NCI-H128 (cell line): ENCODE measurements around the gene PIM2.

ENCODE experiments used
- DNase-seq: peaks from one replicate; lab custom pipeline; 2025; ENCODE audit not compliant: unreplicated experiment; lab: John Stamatoyannopoulos, UW

Gene PIM2

GRCh38 chrX:48936429-48937053 lies 17.7 kb upstream of the PIM2 start:
- no peak for DNase-seq

- no peak for DNase-seq
These were observed 16.5 kb upstream of the PIM2 start for GRCh38 chrX:48935301-48935670.

- no peak for DNase-seq
These were observed 15.9 kb upstream of the PIM2 start for GRCh38 chrX:48934581-48935300.

GRCh38 chrX:48933757-48934156 lies 14.9 kb upstream of the PIM2 start:
- DNase-seq, result no peak

GRCh38 chrX:48927736-48928382 lies 9.0 kb upstream of the PIM2 start:
- DNase-seq, result no peak

- no peak for DNase-seq
These were observed 8.3 kb upstream of the PIM2 start for GRCh38 chrX:48927123-48927522.

- no peak for DNase-seq
These were observed 5.4 kb upstream of the PIM2 start for GRCh38 chrX:48924270-48924669.

- DNase-seq, result no peak
These were observed 4.9 kb upstream of the PIM2 start for GRCh38 chrX:48923771-48924170.

GRCh38 chrX:48920718-48921104 lies 1.9 kb upstream of the PIM2 start:
- DNase-seq, result no peak

- no peak for DNase-seq
These were observed 1.3 kb upstream of the PIM2 start for GRCh38 chrX:48919947-48920717.

GRCh38 chrX:48919360-48919841 lies 577 bp upstream of the PIM2 start:
- no peak for DNase-seq

GRCh38 chrX:48918301-48918642 lies 552 bp downstream of the PIM2 start:
- no peak for DNase-seq

GRCh38 chrX:48917139-48918001 lies 1.5 kb downstream of the PIM2 start:
- DNase-seq, result peak; percentile 87

GRCh38 chrX:48914593-48915493 lies 4.0 kb downstream of the PIM2 start:
- DNase-seq, result no peak

- no peak for DNase-seq
These were observed 5.0 kb downstream of the PIM2 start for GRCh38 chrX:48913605-48914366.

- DNase-seq, result peak; percentile 67
These were observed 7.2 kb downstream of the PIM2 start, which contains the start of gene SLC35A2 for GRCh38 chrX:48911412-48912182. TSS of gene SLC35A2 (minus strand) at chrX:48911646. CDS start at chrX:48911636, 10 bp downstream.

- DNase-seq, result no peak
These were observed 7.9 kb downstream of the PIM2 start for GRCh38 chrX:48910926-48911411.
